Liver (tissue), 3 donors: ENCODE measurements around the gene SYNJ2.

ENCODE experiments used
- CTCF ChIP-seq: fragments of 150-350 bp; IDR thresholded peaks from 2 replicates; pipeline ENCODE4 v1.5.1; 2017; ENCODE audit warnings: improper control_type of control experiment, low read depth, low read length; ENCODE audit not compliant: missing input control
- HNF4A ChIP-seq, 2 donors: conservative IDR thresholded peaks; 2 replicates each; pipeline ENCODE4 v1.6.1; 2016; ENCODE audit warnings: antibody characterized with exemption in 2 of 2, mild to moderate bottlenecking in 2 of 2
- SP1 ChIP-seq: IDR thresholded peaks from 2 replicates; pipeline ENCODE4 v1.6.1; 2018; ENCODE audit warnings: antibody characterized with exemption, mild to moderate bottlenecking
- YY1 ChIP-seq: IDR thresholded peaks from 2 replicates; pipeline ENCODE4 v1.6.1; 2016; ENCODE audit warnings: antibody characterized with exemption, mild to moderate bottlenecking
- donor health status: healthy.
- donor health status: healthy.

- no peak for TF ChIP-seq CTCF
- TF ChIP-seq SP1: no peak
- TF ChIP-seq YY1: no peak
- no peak for TF ChIP-seq HNF4A (conservative IDR thresholded peaks at IDR 0.05)
Observed at GRCh38 chr6:158085261-158086053, 103.8 kb downstream of the SYNJ2 start.
